Glutamatergic neuron (in vitro differentiated cells): ENCODE results near the gene TRAPPC13. TPM values are rescaled to one million over a fixed set of nuclear protein-coding genes. Genes with fewer than 3 reads are reported as not detected.

Source experiments
- DNase-seq: peaks from one replicate; pipeline ENCODE4 v3.0.0; 2022
- H3K27ac Mint-ChIP-seq: one replicate; pipeline ENCODE4 v1.8.0; 2020; ENCODE audit warnings: mild to moderate bottlenecking, mixed read lengths, inconsistent platforms; ENCODE audit not compliant: unreplicated experiment
- H3K27me3 Mint-ChIP-seq: one replicate; pipeline ENCODE4 v1.8.0; 2020; ENCODE audit warnings: mild to moderate bottlenecking, moderate library complexity, mixed read lengths, inconsistent platforms; ENCODE audit not compliant: unreplicated experiment
- H3K36me3 Mint-ChIP-seq: one replicate; pipeline ENCODE4 v1.8.0; 2020; ENCODE audit warnings: mild to moderate bottlenecking, mixed read lengths, inconsistent platforms; ENCODE audit not compliant: unreplicated experiment
- H3K4me1 Mint-ChIP-seq: one replicate; pipeline ENCODE4 v1.8.0; 2020; ENCODE audit warnings: mild to moderate bottlenecking, low read depth, mixed read lengths, inconsistent platforms; ENCODE audit not compliant: unreplicated experiment
- H3K4me3 Mint-ChIP-seq: one replicate; pipeline ENCODE4 v1.8.0; 2020; ENCODE audit warnings: mild to moderate bottlenecking, mixed read lengths, inconsistent platforms; ENCODE audit not compliant: unreplicated experiment
- H3K9me3 Mint-ChIP-seq: one replicate; pipeline ENCODE4 v1.8.0; 2020; ENCODE audit warnings: mild to moderate bottlenecking, moderate library complexity, mixed read lengths, inconsistent platforms; ENCODE audit not compliant: unreplicated experiment
- total RNA-seq: library from RNA; stranded (reverse); fragmentation: NEBNext Ultra II Directional; extraction: Animal tissue kit (Norgen Biotek cat#: 25700); gene quantifications from one replicate; pipeline ENCODE4 v1.2.1, GENCODE V29; 2021; ENCODE audit not compliant: unreplicated experiment
- TF ChIP-seq, protein P1 (sequence below): fragments of 200-600 bp; sonication (generic); IDR thresholded peaks from one replicate; pipeline ENCODE4 v1.5.0; 2021; ENCODE audit not compliant: partially characterized antibody, unreplicated experiment

TRAPPC13 gene
- total RNA-seq, 1 donor from 2014 or later = 22.4 TPM

DNA sequence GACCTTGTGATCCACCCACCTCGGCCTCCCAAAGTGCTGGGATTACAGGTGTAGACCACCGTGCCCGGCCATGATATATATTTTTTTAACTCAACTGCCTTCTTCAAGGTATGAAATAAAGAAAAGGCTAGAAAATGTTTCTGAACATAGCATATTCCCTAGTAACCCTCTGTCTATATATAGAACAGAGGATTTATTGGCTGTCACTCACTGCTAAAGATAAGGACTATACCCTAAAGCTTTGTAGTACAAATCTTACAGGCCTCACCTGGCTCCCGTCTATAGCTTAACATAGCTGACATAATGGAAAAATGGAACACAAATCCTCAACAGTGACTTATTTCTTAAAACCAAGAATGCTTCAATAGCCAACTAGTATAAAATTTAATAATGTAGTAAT, 82.8 kb downstream of the TRAPPC13 start:
- TF ChIP-seq, protein P1, sequence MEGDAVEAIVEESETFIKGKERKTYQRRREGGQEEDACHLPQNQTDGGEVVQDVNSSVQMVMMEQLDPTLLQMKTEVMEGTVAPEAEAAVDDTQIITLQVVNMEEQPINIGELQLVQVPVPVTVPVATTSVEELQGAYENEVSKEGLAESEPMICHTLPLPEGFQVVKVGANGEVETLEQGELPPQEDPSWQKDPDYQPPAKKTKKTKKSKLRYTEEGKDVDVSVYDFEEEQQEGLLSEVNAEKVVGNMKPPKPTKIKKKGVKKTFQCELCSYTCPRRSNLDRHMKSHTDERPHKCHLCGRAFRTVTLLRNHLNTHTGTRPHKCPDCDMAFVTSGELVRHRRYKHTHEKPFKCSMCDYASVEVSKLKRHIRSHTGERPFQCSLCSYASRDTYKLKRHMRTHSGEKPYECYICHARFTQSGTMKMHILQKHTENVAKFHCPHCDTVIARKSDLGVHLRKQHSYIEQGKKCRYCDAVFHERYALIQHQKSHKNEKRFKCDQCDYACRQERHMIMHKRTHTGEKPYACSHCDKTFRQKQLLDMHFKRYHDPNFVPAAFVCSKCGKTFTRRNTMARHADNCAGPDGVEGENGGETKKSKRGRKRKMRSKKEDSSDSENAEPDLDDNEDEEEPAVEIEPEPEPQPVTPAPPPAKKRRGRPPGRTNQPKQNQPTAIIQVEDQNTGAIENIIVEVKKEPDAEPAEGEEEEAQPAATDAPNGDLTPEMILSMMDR = no peak
- no peaks in the 10 kb centered on the region for H3K27me3 Mint-ChIP-seq
- no peaks in the 10 kb centered on the region for H3K9me3 Mint-ChIP-seq
- H3K36me3 Mint-ChIP-seq = no peaks in the 10 kb centered on the region
- no peak for DNase-seq
- H3K27ac Mint-ChIP-seq = no peak overlapping the region
- no peaks in the 10 kb centered on the region for H3K4me1 Mint-ChIP-seq
- H3K4me3 Mint-ChIP-seq = no peak overlapping the region

DNA sequence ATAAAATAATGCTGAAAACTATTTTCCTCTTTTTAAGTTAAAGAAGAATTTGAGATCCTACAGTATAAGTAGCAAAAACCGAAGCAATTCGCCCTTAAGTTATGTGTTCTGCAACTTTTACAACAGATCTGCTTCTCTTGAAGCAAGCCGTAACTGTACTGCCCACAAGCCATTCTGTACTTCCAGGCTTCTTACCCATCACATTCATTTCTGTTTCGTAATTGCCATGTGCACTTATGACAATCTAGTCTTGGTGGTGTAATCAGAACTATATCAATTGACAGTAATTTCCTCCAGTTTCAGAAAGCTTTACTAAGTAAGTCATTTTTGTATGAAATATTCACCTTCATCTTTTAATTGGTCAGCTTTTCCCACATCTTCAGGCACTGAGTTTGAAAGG, 83.3 kb downstream of the TRAPPC13 start:
- TF ChIP-seq, protein P1 = no peak
- H3K27ac Mint-ChIP-seq = no peak overlapping the region
- no peaks in the 10 kb centered on the region for H3K4me1 Mint-ChIP-seq
- no peaks in the 10 kb centered on the region for H3K36me3 Mint-ChIP-seq
- no peak overlapping the region for H3K4me3 Mint-ChIP-seq
- H3K27me3 Mint-ChIP-seq = no peaks in the 10 kb centered on the region
- no peak for DNase-seq
- H3K9me3 Mint-ChIP-seq = no peaks in the 10 kb centered on the region

Other genes starting within 250 kb of the TRAPPC13 start
- gene ADAMTS6, start 143.1 kb upstream of the TRAPPC13 start, total RNA-seq = 2.1 TPM
- 11.9 TPM for gene CENPK, start 61.9 kb upstream of the TRAPPC13 start, total RNA-seq
- gene PPWD1, start 61.7 kb upstream of the TRAPPC13 start, total RNA-seq = 37.6 TPM
- gene TRIM23, start 694 bp upstream of the TRAPPC13 start, total RNA-seq = 17.6 TPM
- gene SHLD3, start within 50 bp of the TRAPPC13 start, total RNA-seq = 4.7 TPM
- gene SGTB, start 97.1 kb downstream of the TRAPPC13 start, total RNA-seq = 33.2 TPM
- gene NLN, start 97.2 kb downstream of the TRAPPC13 start, total RNA-seq = 94.0 TPM